PC-9 (cell line): Measurements from ENCODE around the gene TSPEAR. TPM values are rescaled to one million over a fixed set of nuclear protein-coding genes. Genes with fewer than 3 reads are reported as not detected.
"Not testable (repeated sequence)": the region's sequence is repeated elsewhere in the genome, so short reads cannot be mapped to it uniquely, and the experiment has no call there.

ENCODE experiments used
- BruUV-seq: library from RNA; stranded (reverse); fragments of 400-500 nt; replicated peaks from 2 replicates; lab custom pipeline; 2021; lab: Mats Ljungman, UMichigan
- CTCF ChIA-PET: fragments of 300-600 bp; sonication (Branson Sonifier 250); formaldehyde crosslinking; loops from one replicate; lab custom pipeline; 2022; ENCODE audit warnings: antibody characterized with exemption; lab: Charles Lee
- POLR2A ChIA-PET: fragments of 300-600 bp; sonication (Branson Sonifier 250); formaldehyde crosslinking; loops from one replicate; lab custom pipeline; 2022; ENCODE audit warnings: antibody characterized with exemption; ENCODE audit not compliant: unreplicated experiment; lab: Charles Lee
- DNase-seq, 2 experiments: peaks; one replicate each; pipeline versions ENCODE4 v3.0.0 to v3.0.0-alpha.2; 2015 to 2022; ENCODE audit warnings: mixed read lengths in 1 of 2
- H2AFZ ChIP-seq: fragments of 200-600 bp; sonication (generic); 2 replicates; pipeline ENCODE4 v1.8.1; 2017; ENCODE audit warnings: antibody characterized with exemption
- H3F3A ChIP-seq: fragments of 200-600 bp; sonication (generic); 2 replicates; pipeline ENCODE4 v1.8.1; 2017; ENCODE audit warnings: antibody characterized with exemption, mild to moderate bottlenecking, low read depth; ENCODE audit not compliant: insufficient read depth
- H3K27ac ChIP-seq: fragments of 200-600 bp; sonication (generic); 2 replicates; pipeline ENCODE4 v1.6.1; 2016; ENCODE audit warnings: mixed run types
- H3K27me3 ChIP-seq: fragments of 200-600 bp; sonication (generic); 2 replicates; pipeline ENCODE4 v1.6.1; 2016; ENCODE audit warnings: low read depth, mixed run types; ENCODE audit not compliant: insufficient read depth
- H3K36me3 ChIP-seq: fragments of 200-600 bp; sonication (generic); 2 replicates; pipeline ENCODE4 v1.6.1; 2016; ENCODE audit warnings: low read depth, mixed run types
- H3K4me1 ChIP-seq: fragments of 200-600 bp; sonication (generic); replicated peaks from 2 replicates; pipeline ENCODE4 v1.6.1; 2016; ENCODE audit warnings: mixed run types; ENCODE audit not compliant: insufficient read depth
- H3K4me2 ChIP-seq: fragments of 200-600 bp; sonication (generic); 2 replicates; pipeline ENCODE4 v1.6.1; 2017; ENCODE audit warnings: mixed run types
- H3K4me3 ChIP-seq: fragments of 200-600 bp; sonication (generic); 2 replicates; pipeline ENCODE4 v1.6.1; 2016; ENCODE audit warnings: mixed run types
- H3K79me2 ChIP-seq: fragments of 200-600 bp; sonication (generic); 2 replicates; pipeline ENCODE4 v1.6.1; 2017; ENCODE audit warnings: low read depth, mixed run types
- H3K9me2 ChIP-seq: fragments of 200-600 bp; sonication (generic); 2 replicates; pipeline ENCODE4 v1.8.1; 2017; ENCODE audit warnings: mild to moderate bottlenecking; ENCODE audit not compliant: insufficient read depth
- H3K9me3 ChIP-seq: fragments of 200-600 bp; sonication (generic); 2 replicates; pipeline ENCODE4 v1.8.1; 2016; ENCODE audit warnings: low read depth; ENCODE audit not compliant: insufficient read depth
- H4K20me1 ChIP-seq: fragments of 200-600 bp; sonication (generic); 2 replicates; pipeline ENCODE4 v1.8.1; 2017; ENCODE audit not compliant: insufficient read depth
- CTCF ChIP-seq: fragments of 200-600 bp; sonication (generic); conservative IDR thresholded peaks from 2 replicates; pipeline ENCODE4 v1.6.1; 2017; ENCODE audit warnings: mixed run types, antibody characterized with exemption, mild to moderate bottlenecking, moderate library complexity
- EZH2 ChIP-seq: fragments of 200-600 bp; sonication (generic); IDR thresholded peaks from 2 replicates; pipeline ENCODE4 v1.8.0; 2017; ENCODE audit warnings: antibody characterized with exemption, low read depth
- intact Hi-C: fragments of 100-400 bp; cut with micrococcal nuclease; formaldehyde crosslinking; loops from one replicate; pipeline ENCODE4 v1.10.0; 2022; ENCODE audit not compliant: unreplicated experiment
- total RNA-seq: library from RNA; stranded (reverse); gene quantifications from 2 replicates; pipeline ENCODE4 v1.2.3, GENCODE V29; 2021

Gene TSPEAR
- total RNA-seq, 1 experiment from 2014 or later = not detected

DNA sequence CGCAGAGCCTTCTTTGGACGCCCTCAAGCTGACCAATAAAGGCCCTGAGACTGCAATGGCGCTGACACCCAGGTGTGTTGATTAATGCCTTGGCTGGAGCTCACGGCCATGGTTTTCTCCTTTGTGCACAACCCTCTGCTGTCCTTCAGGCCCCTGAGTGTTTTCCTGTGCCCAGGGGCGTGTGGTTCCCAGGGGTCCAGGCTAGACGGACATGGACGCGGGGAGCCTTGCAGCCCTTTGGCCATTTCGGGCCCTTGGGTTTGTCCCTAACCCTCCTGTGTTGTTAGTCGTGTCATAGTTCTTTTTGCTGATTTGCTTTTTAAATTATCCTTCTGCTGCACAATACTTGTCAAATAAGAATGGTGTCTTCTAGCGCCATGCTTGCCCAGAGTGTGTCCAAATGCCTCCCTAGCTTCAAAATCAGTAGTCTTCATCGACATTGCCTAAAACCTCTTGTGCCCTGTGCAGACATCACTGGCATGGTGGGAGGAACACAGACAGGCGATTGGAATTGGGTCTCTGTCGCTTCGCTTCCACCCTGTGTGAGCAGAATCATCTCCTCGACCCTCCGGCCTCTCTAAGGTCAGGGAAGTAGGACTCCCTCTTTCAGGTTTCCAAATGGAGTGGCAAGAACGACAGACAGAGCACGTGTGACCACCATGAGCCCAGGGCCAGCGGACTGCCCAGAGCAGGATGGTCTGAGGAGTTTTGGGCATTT is 135.9 kb downstream of the TSPEAR start:
- no peak overlapping the region for H3K4me3 ChIP-seq
- TF ChIP-seq EZH2 = no peak
- intact Hi-C loops = no loop called here
- H3K79me2 ChIP-seq = no peaks in the 10 kb centered on the region
- peaks cover 53% of the 10 kb centered on the region for H3K27me3 ChIP-seq
- H2AFZ ChIP-seq = no peak overlapping the region
- POLR2A ChIA-PET = no interaction called here
- no TSS peak for BruUV-seq
- no peaks in the 10 kb centered on the region for H3K4me1 ChIP-seq
- CTCF ChIA-PET = no interaction called here
- no peak overlapping the region for H3K4me2 ChIP-seq
- H3K9me3 ChIP-seq = no peaks in the 10 kb centered on the region
- no peak overlapping the region for H3K27ac ChIP-seq
- H3F3A ChIP-seq = no peaks in the 10 kb centered on the region
- H3K9me2 ChIP-seq = no peaks in the 10 kb centered on the region
- no peaks in the 10 kb centered on the region for H3K36me3 ChIP-seq
- H4K20me1 ChIP-seq = no peaks in the 10 kb centered on the region
- no peak for DNase-seq

GRCh38 chr21:44574457-44575306 is 136.7 kb downstream of the TSPEAR start:
- no peak for DNase-seq
- intact Hi-C loops = no loop called here
- Histone ChIP-seq H3K4me3 (no peak overlapping the region), H3K27me3 (peaks cover 58% of the 10 kb centered on the region), H4K20me1 (no peaks in the 10 kb centered on the region), H3K36me3 (no peaks in the 10 kb centered on the region), H3K4me1 (no peaks in the 10 kb centered on the region), H2AFZ (no peak overlapping the region), H3K79me2 (no peaks in the 10 kb centered on the region), H3F3A (no peaks in the 10 kb centered on the region), H3K9me2 (no peaks in the 10 kb centered on the region), H3K4me2 (no peak overlapping the region), H3K27ac (no peak overlapping the region), H3K9me3 (no peaks in the 10 kb centered on the region)
- no TSS peak for BruUV-seq
- TF ChIP-seq EZH2 = no peak
- TF ChIP-seq CTCF = no peak
- POLR2A ChIA-PET = no interaction called here
- CTCF ChIA-PET = no interaction called here

- intact Hi-C loops, H2AFZ ChIP-seq, H4K20me1 ChIP-seq, H3K36me3 ChIP-seq, H3K4me2 ChIP-seq, H3K79me2 ChIP-seq, H3K4me1 ChIP-seq, H3K4me3 ChIP-seq, H3K27ac ChIP-seq, H3K9me3 ChIP-seq, CTCF ChIA-PET, BruUV-seq, H3F3A ChIP-seq, POLR2A ChIA-PET, H3K9me2 ChIP-seq, DNase-seq: not testable (repeated sequence)
- H3K27me3 ChIP-seq = peaks cover 66% of the 10 kb centered on the region
Measured at GRCh38 chr21:44573630-44574456, 137.5 kb downstream of the TSPEAR start, which contains the start of gene KRTAP10-4. TSS of gene KRTAP10-4 (plus strand) at chr21:44573729. CDS start at chr21:44573759, 30 bp downstream.
